Duodenal mucosa (tissue), 2 donors: ENCODE data around the gene GTF2A2.

Source experiments
- H3K27ac ChIP-seq: one replicate; pipeline ENCODE4 v1.7.0; 2013; ENCODE audit warnings: low read depth, low read length
- H3K27me3 ChIP-seq, 2 donors: one replicate each; pipeline ENCODE4 v1.7.0; 2013; ENCODE audit warnings: low read length in 2 of 2, control low read depth in 1 of 2; ENCODE audit not compliant: insufficient read depth in 2 of 2, control insufficient read depth in 1 of 2
- H3K36me3 ChIP-seq, 2 donors: one replicate each; pipeline ENCODE4 v1.7.0; 2013; ENCODE audit warnings: low read length in 2 of 2, control low read depth in 1 of 2; ENCODE audit not compliant: insufficient read depth in 2 of 2, control insufficient read depth in 1 of 2
- H3K4me1 ChIP-seq, 2 donors: one replicate each; pipeline ENCODE4 v1.7.0; 2013; ENCODE audit warnings: low read length in 2 of 2, control low read depth in 1 of 2; ENCODE audit not compliant: insufficient read depth in 2 of 2, control insufficient read depth in 1 of 2
- H3K4me3 ChIP-seq, 2 donors: one replicate each; pipeline ENCODE4 v1.7.0; 2013; ENCODE audit warnings: low read length in 2 of 2, low read depth in 1 of 2
- H3K9ac ChIP-seq, 2 donors: one replicate each; pipeline ENCODE4 v1.7.0; 2013; ENCODE audit warnings: low read length in 2 of 2, low read depth in 1 of 2
- H3K9me3 ChIP-seq, 2 donors: one replicate each; pipeline ENCODE4 v1.7.0; 2013; ENCODE audit warnings: low read length in 2 of 2, control low read depth in 1 of 2; ENCODE audit not compliant: control insufficient read depth in 1 of 2

Gene GTF2A2

GRCh38 chr15:59676565-59676964 is 19.2 kb upstream of the GTF2A2 start:
- peaks cover 39 to 93% of the 10 kb centered on the region in 2 donors for H3K36me3 ChIP-seq

GRCh38 chr15:59674361-59674877 is 17.1 kb upstream of the GTF2A2 start:
- Histone ChIP-seq H3K27me3 (no peaks in the 10 kb centered on the region), H3K36me3 (peaks cover 31 to 92% of the 10 kb centered on the region in 2 donors), H3K4me1 (no peaks in the 10 kb centered on the region), H3K4me3 (no peak overlapping the region), H3K9me3 (no peaks in the 10 kb centered on the region), H3K9ac (no peak overlapping the region), H3K27ac (no peak overlapping the region)

More at GRCh38 chr15:59676565-59676964, 19.2 kb upstream of the GTF2A2 start:
- no peak overlapping the region for H3K9ac ChIP-seq
- no peak overlapping the region for H3K4me3 ChIP-seq
- H3K9me3 ChIP-seq = no peaks in the 10 kb centered on the region
- H3K27ac ChIP-seq = no peak overlapping the region
- H3K27me3 ChIP-seq = no peaks in the 10 kb centered on the region
- no peaks in the 10 kb centered on the region for H3K4me1 ChIP-seq

GRCh38 chr15:59668556-59668955 is 11.2 kb upstream of the GTF2A2 start:
- H3K36me3 ChIP-seq = peaks cover 17 to 72% of the 10 kb centered on the region in 2 donors
- H3K27ac ChIP-seq = no peak overlapping the region
- no peaks in the 10 kb centered on the region for H3K27me3 ChIP-seq
- no peak overlapping the region for H3K4me3 ChIP-seq
- H3K9ac ChIP-seq = no peak overlapping the region
- H3K9me3 ChIP-seq = no peaks in the 10 kb centered on the region
- no peaks in the 10 kb centered on the region for H3K4me1 ChIP-seq

GRCh38 chr15:59662260-59662659 is 4.9 kb upstream of the GTF2A2 start:
- no peak overlapping the region for H3K9ac ChIP-seq
- H3K36me3 ChIP-seq = peaks cover 11 to 51% of the 10 kb centered on the region in 2 donors
- H3K4me3 ChIP-seq = no peak overlapping the region
- no peaks in the 10 kb centered on the region for H3K4me1 ChIP-seq
- H3K9me3 ChIP-seq = no peaks in the 10 kb centered on the region
- no peak overlapping the region for H3K27ac ChIP-seq
- H3K27me3 ChIP-seq = no peaks in the 10 kb centered on the region

- Histone ChIP-seq H3K36me3 (peaks cover 5 to 35% of the 10 kb centered on the region in 2 donors), H3K9me3 (no peaks in the 10 kb centered on the region)
Measured at GRCh38 chr15:59659366-59659765, 2.1 kb upstream of the GTF2A2 start.

GRCh38 chr15:59657635-59658125 is 365 bp upstream of the GTF2A2 start:
- H3K9me3 ChIP-seq = no peaks in the 10 kb centered on the region
- H3K36me3 ChIP-seq = peaks cover 0 to 36% of the 10 kb centered on the region in 2 donors
- H3K27ac ChIP-seq = no peak overlapping the region
- peak overlapping the region; percentile 86 to 88 for H3K4me3 ChIP-seq
- H3K4me1 ChIP-seq = peaks cover 10 to 15% of the 10 kb centered on the region in 2 donors
- peak overlapping the region in 1 of 2 donors; percentile 43 for H3K9ac ChIP-seq
- H3K27me3 ChIP-seq = no peaks in the 10 kb centered on the region

More at GRCh38 chr15:59659366-59659765, 2.1 kb upstream of the GTF2A2 start:
- Histone ChIP-seq H3K4me1 (peaks cover 10 to 15% of the 10 kb centered on the region in 2 donors), H3K9ac (no peak overlapping the region), H3K27ac (no peak overlapping the region), H3K4me3 (no peak overlapping the region), H3K27me3 (no peaks in the 10 kb centered on the region)

GRCh38 chr15:59654046-59654445 is 3.3 kb downstream of the GTF2A2 start:
- Histone ChIP-seq H3K36me3 (peaks cover 0 to 24% of the 10 kb centered on the region in 2 donors), H3K9ac (no peak overlapping the region), H3K4me3 (no peak overlapping the region), H3K27ac (no peak overlapping the region), H3K4me1 (peaks cover 10 to 15% of the 10 kb centered on the region in 2 donors), H3K27me3 (no peaks in the 10 kb centered on the region), H3K9me3 (no peaks in the 10 kb centered on the region)

GRCh38 chr15:59649603-59650002 is 7.7 kb downstream of the GTF2A2 start:
- Histone ChIP-seq H3K4me1 (no peaks in the 10 kb centered on the region), H3K36me3 (peaks cover 0 to 39% of the 10 kb centered on the region in 2 donors), H3K9ac (no peak overlapping the region), H3K27me3 (no peaks in the 10 kb centered on the region), H3K27ac (no peak overlapping the region), H3K9me3 (no peaks in the 10 kb centered on the region), H3K4me3 (no peak overlapping the region)

GRCh38 chr15:59647085-59647484 is 10.2 kb downstream of the GTF2A2 start:
- Histone ChIP-seq H3K4me1 (no peaks in the 10 kb centered on the region), H3K4me3 (no peak overlapping the region), H3K27ac (no peak overlapping the region), H3K9ac (no peak overlapping the region), H3K9me3 (no peaks in the 10 kb centered on the region), H3K27me3 (no peaks in the 10 kb centered on the region), H3K36me3 (peaks cover 0 to 29% of the 10 kb centered on the region in 2 donors)

GRCh38 chr15:59646277-59646676 is 11.0 kb downstream of the GTF2A2 start:
- Histone ChIP-seq H3K36me3 (peaks cover 0 to 21% of the 10 kb centered on the region in 2 donors), H3K4me3 (no peak overlapping the region), H3K27me3 (no peaks in the 10 kb centered on the region), H3K27ac (no peak overlapping the region), H3K4me1 (no peaks in the 10 kb centered on the region), H3K9ac (no peak overlapping the region), H3K9me3 (no peaks in the 10 kb centered on the region)
